Mesodermal cell (in vitro differentiated cells): ENCODE data around the gene IFNAR1.
"Not testable (repeated sequence)": the region's sequence is repeated elsewhere in the genome, so short reads cannot be mapped to it uniquely, and the experiment has no call there.

Source experiments
- H3K27ac ChIP-seq: 2 replicates; pipeline ENCODE4 v1.7.0; 2013; ENCODE audit warnings: mild to moderate bottlenecking, low read depth, low read length, moderate library complexity; ENCODE audit not compliant: severe bottlenecking
- H3K36me3 ChIP-seq: 2 replicates; pipeline ENCODE4 v1.7.1; 2013; ENCODE audit warnings: mild to moderate bottlenecking, low read length, moderate library complexity; ENCODE audit not compliant: control insufficient read depth, insufficient read depth
- H3K4me1 ChIP-seq: one replicate; pipeline ENCODE4 v1.7.1; 2013; ENCODE audit warnings: mild to moderate bottlenecking, low read length; ENCODE audit not compliant: insufficient read depth, control insufficient read depth, poor library complexity, severe bottlenecking
- H3K4me3 ChIP-seq: 2 replicates; pipeline ENCODE4 v1.7.0; 2013; ENCODE audit warnings: low read length, control low read depth, mild to moderate bottlenecking; ENCODE audit not compliant: insufficient read depth, poor library complexity, severe bottlenecking; ENCODE audit errors: extremely low read depth
- H3K9me3 ChIP-seq: 2 replicates; pipeline ENCODE4 v1.7.1; 2013; ENCODE audit warnings: mild to moderate bottlenecking, low read length, moderate library complexity; ENCODE audit not compliant: control insufficient read depth
- WGBS, 2 experiments: methylation state at CpG; one replicate each; pipeline ENCODE4 v1.1.5; 2013; ENCODE audit warnings: missing lambda C conversion rate in 2 of 2; ENCODE audit not compliant: insufficient coverage in 2 of 2; 5-methylcytosine and 5-hydroxymethylcytosine counted together

The IFNAR1 gene

DNA sequence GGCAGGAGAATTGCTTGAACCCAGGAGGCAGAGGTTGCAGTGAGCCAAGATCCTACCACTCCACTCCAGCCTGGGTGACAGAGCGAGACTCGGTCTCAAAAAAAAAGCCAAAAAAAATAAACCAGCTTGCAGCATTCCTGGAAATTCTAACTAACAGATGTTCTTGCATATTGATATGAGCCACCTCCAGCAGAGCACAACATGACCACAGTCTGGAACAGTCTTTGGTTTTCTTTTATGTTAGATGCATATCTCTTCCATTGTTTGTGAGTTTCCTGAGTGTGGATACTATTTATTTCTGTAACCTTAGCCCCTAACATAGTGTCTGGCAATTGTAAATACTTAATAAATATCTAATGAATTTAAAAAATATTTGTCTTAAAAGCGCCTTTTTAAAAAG, 23.9 kb downstream of the IFNAR1 start:
- Histone ChIP-seq H3K9me3 (no peaks in the 10 kb centered on the region), H3K27ac (no peak overlapping the region), H3K4me1 (no peaks in the 10 kb centered on the region), H3K4me3 (no peak overlapping the region), H3K36me3 (peaks cover 47% of the 10 kb centered on the region)
- 100% methylated on average over 1 to 2 of the region's 3 CpGs for WGBS, 2 experiments

DNA sequence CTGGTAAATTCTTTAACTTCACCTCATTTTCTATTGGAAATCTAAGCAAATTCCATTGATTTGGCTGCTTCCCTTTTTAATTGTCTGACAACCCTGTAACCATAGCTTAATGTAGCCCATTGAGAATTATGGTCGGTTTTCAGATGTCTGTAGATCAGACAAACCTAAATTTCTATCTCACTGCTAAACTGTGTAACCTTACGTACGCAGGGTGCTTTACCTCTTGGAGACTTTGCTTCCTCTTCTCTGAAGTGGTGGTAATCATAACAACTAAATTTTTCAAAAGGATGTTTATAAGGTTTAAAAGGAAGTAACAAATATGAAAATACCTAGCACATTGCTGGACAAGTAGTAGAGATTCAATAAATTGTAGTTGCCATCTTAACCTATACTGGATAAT, 25.9 kb downstream of the IFNAR1 start:
- Histone ChIP-seq H3K4me1 (no peaks in the 10 kb centered on the region), H3K27ac (no peak overlapping the region), H3K9me3 (no peaks in the 10 kb centered on the region), H3K36me3 (peaks cover 51% of the 10 kb centered on the region), H3K4me3 (no peak overlapping the region)
- 83 to 88% methylated on average over 1 of the region's 3 CpGs for WGBS, 2 experiments

DNA sequence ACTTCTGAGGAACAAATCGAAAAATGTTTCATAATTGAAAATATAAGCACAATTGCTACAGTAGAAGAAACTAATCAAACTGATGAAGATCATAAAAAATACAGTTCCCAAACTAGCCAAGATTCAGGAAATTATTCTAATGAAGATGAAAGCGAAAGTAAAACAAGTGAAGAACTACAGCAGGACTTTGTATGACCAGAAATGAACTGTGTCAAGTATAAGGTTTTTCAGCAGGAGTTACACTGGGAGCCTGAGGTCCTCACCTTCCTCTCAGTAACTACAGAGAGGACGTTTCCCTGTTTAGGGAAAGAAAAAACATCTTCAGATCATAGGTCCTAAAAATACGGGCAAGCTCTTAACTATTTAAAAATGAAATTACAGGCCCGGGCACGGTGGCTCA, 30.6 kb downstream of the IFNAR1 start:
- H3K27ac ChIP-seq = no peak overlapping the region
- H3K4me3 ChIP-seq = no peak overlapping the region
- no peaks in the 10 kb centered on the region for H3K4me1 ChIP-seq
- WGBS, 2 experiments = 88 to 92% methylated on average over 4 of the region's 6 CpGs
- H3K9me3 ChIP-seq = no peaks in the 10 kb centered on the region
- peaks cover 43% of the 10 kb centered on the region for H3K36me3 ChIP-seq

DNA sequence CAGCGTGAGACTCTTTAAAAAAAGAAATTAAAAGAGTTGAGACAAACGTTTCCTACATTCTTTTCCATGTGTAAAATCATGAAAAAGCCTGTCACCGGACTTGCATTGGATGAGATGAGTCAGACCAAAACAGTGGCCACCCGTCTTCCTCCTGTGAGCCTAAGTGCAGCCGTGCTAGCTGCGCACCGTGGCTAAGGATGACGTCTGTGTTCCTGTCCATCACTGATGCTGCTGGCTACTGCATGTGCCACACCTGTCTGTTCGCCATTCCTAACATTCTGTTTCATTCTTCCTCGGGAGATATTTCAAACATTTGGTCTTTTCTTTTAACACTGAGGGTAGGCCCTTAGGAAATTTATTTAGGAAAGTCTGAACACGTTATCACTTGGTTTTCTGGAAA, 31.2 kb downstream of the IFNAR1 start:
- no peak overlapping the region for H3K27ac ChIP-seq
- no peak overlapping the region for H3K4me3 ChIP-seq
- 94 to 97% methylated on average over 10 to 11 of the region's 11 CpGs for WGBS, 2 experiments
- H3K9me3 ChIP-seq = no peaks in the 10 kb centered on the region
- H3K4me1 ChIP-seq = no peaks in the 10 kb centered on the region
- H3K36me3 ChIP-seq = peaks cover 38% of the 10 kb centered on the region

DNA sequence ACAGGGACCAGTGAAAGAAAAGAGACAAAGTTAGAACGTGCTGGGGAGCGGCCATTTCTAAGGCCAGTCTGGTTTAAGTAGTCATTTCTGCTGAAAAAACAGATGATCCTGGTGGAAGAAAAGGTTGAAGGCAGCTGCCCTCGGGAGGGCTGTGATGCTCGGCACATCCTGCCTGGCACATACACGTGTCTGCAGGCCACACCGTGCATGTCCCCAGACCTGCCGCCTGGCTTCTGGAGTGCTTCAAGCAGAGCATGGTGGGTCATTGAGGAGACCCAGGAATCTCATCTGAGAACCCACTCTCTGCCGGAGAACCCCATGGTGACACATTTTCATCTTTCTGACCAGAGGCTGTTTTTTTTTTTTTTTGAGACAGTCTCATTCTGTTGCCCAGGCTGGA, 32.4 kb downstream of the IFNAR1 start:
- Histone ChIP-seq H3K4me1 (peaks cover 4% of the 10 kb centered on the region), H3K4me3 (no peak overlapping the region), H3K9me3 (no peaks in the 10 kb centered on the region), H3K27ac (no peak overlapping the region), H3K36me3 (peaks cover 35% of the 10 kb centered on the region)
- WGBS, 2 experiments = 93 to 95% methylated on average over 8 of the region's 8 CpGs

DNA sequence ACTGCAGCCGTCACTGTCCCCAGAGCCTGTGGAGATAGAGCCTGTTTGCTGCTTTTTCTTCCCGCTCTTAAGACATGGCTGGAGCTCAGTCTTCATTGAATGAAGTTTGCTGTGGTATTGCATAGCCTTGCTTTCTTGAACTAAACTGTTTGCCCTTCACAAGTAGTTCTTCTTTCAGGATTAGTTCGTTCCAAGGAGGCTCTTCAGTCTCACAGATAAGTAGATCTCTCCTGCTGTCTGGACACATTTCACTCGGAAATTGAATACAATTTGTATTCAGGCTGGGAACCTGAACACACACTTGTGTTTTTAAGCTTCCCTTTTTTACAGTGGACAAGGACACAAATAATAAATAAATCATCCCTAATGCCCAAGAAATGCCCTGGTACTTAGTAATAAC, 34.7 kb downstream of the IFNAR1 start:
- Histone ChIP-seq H3K4me3 (no peak overlapping the region), H3K4me1 (peaks cover 4% of the 10 kb centered on the region), H3K36me3 (peaks cover 29% of the 10 kb centered on the region), H3K27ac (no peak overlapping the region), H3K9me3 (no peaks in the 10 kb centered on the region)
- WGBS, 2 experiments = 90 to 98% methylated on average over 3 of the region's 4 CpGs

DNA sequence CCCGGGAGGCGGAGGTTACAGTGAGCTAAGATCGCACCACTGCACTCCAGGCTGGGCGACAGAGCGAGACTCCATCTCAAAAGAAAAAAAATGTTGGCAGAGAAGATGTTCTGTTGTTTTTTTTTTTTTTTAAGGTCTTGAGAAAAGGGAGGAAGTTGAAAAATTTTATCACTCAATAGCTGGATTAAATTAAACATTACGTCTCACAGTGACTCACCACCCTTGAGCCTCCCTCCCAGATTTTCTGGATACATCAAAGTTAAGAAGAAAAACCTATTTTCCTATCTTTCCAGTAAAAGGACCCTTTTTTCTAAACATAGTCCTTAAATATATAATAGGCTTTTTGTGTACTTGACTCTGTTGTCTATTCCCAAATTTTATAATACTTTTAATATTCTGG, 35.5 kb downstream of the IFNAR1 start:
- 100% methylated on average over 2 to 3 of the region's 6 CpGs for WGBS, 2 experiments
- no peaks in the 10 kb centered on the region for H3K9me3 ChIP-seq
- peaks cover 24% of the 10 kb centered on the region for H3K36me3 ChIP-seq
- peaks cover 4% of the 10 kb centered on the region for H3K4me1 ChIP-seq
- H3K27ac ChIP-seq = no peak overlapping the region
- no peak overlapping the region for H3K4me3 ChIP-seq

DNA sequence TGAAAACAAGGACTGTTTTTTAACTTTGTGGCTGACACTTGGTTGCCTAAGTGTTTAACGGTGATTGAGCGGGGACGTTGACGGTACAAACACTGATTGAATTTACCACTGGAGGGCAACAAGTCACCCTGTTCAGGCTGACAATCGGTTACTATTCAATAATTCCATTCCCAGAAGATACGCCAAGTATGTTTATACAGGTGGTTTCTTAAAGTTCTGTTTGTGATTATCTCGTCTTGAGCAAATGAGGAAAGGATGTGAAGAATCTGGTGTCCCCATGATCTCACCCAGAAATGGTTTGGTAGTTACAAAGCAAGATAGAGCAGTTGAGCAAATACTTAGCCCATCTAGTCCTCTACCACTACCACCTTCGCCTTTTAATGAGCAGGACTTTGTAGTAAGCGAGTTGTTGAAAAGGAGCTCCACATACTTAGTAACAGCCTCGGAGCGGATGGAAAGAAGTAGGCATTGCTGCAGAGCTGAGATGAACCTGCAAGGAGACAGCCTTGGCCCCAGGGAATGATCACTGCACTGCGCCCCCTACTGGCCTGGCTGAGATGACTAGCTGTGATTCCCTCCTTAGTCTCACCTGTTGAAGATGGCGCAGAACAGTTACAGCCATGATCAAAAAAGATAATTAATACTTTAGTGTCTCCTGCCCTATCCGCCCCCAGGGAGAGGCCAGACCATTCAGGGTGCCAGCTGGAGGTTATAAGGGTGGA, 36.3 kb downstream of the IFNAR1 start:
- WGBS, 2 experiments = 63 to 64% methylated on average over 9 of the region's 14 CpGs
- peaks cover 2% of the 10 kb centered on the region for H3K9me3 ChIP-seq
- H3K4me3 ChIP-seq = no peak overlapping the region
- no peak overlapping the region for H3K27ac ChIP-seq
- H3K36me3 ChIP-seq = peaks cover 17% of the 10 kb centered on the region
- H3K4me1 ChIP-seq = peaks cover 4% of the 10 kb centered on the region

DNA sequence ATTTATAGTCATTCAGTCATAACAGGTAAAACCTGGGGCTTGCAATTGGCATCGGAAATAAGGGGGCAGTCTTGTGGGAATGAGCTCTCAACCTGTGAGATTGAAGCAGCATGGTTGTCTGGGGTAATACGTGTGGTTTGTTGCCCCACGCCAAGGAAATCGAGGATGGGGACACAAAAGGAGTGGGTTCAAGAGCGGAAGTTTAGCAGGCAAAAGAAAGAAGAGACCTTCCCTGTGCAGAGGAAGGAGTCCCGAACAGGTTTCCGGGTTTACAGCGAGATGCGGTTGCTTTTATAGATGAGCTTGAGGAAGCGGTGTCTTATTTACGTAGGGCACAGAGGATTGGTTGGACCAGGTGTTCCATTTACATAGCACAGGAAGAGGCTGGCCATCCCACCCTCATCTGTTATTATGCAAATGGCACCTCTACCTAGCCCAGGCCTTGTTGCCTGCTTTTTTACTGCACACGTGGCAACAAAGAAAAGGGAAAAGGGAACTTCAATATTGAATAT, 37.3 kb downstream of the IFNAR1 start:
- WGBS, 2 experiments = 60% methylated on average over 10 to 11 of the region's 12 CpGs
- H3K4me1 ChIP-seq = peaks cover 4% of the 10 kb centered on the region
- H3K27ac ChIP-seq = no peak overlapping the region
- peaks cover 12% of the 10 kb centered on the region for H3K9me3 ChIP-seq
- peaks cover 6% of the 10 kb centered on the region for H3K36me3 ChIP-seq
- no peak overlapping the region for H3K4me3 ChIP-seq

DNA sequence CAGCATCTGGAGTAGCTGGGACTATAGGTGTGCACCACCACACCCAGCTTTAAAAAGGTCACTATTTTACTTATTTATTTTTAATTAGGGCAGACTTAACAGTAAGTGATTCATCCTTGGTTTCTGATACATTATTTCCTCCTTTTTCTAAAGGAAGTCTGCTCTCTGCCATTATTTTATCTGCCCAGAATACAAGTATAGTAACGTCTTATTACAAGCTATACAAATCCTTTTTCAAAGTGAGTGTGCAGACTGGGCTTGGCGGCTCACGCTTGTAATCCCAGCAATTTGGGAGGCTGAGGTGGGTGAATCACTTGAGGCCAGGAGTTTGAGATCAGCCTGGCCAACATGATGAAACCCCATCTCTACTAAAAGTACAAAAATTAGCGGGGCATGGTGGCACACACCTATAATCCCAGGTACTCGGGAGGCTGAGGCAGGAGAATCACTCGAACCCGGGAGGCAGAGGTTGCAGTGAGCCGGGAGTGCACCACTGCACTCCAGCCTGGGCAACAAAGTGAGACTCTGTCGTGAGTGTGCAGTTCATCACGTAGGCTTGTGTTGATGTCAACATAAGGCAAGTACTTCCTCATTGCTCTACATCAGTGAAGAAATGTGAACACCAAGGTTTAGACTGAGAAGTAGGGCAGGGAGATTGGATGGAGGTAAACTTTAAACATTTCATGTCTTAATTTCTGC, 39.3 kb downstream of the IFNAR1 start:
- H3K4me1 ChIP-seq, H3K36me3 ChIP-seq, H3K4me3 ChIP-seq, H3K27ac ChIP-seq: not testable (repeated sequence)
- peaks cover 25% of the 10 kb centered on the region for H3K9me3 ChIP-seq
- WGBS, 2 experiments = 79 to 80% methylated on average over 9 to 10 of the region's 10 CpGs

DNA sequence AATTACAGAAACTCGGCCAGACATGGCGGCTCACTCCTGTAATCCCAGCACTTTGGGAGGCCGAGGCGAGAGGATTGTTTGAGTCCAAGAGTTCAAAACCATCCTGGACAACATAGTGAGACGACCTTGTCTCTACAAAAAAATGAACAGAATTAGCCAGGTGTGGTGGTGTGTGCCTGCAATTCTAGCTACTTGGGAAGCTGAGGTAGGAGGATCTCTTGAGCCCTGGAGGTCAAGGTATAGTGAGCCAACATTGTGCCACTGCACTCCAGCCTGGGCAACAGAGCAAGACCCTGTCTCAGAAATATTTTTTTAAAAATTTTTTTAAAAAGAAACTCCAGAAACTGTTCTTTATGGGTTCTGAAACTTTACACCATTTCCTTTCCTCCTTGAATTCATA, 40.1 kb downstream of the IFNAR1 start:
- H3K9me3 ChIP-seq = peaks cover 30% of the 10 kb centered on the region
- 91 to 97% methylated on average over 5 of the region's 5 CpGs for WGBS, 2 experiments
- peaks cover 4% of the 10 kb centered on the region for H3K4me1 ChIP-seq
- no peak overlapping the region for H3K4me3 ChIP-seq
- no peak overlapping the region for H3K27ac ChIP-seq
- no peaks in the 10 kb centered on the region for H3K36me3 ChIP-seq
